GM21447 (cell line): Measurements from ENCODE around the gene ERICH2.

Source experiments
- ATAC-seq: cut with Tn5 transposase; IDR thresholded peaks from one replicate; pipeline ENCODE4 v1.9.1; 2021; ENCODE audit not compliant: unreplicated experiment

ERICH2 gene

GRCh38 chr2:170816504-170817092 is 46.4 kb downstream of the ERICH2 start, which contains the start of gene GAD1:
Gene GAD1 (plus strand): TSS chr2:170816887. CDS start chr2:170818592, 1,705 bp downstream.
- peak; percentile 54 for ATAC-seq

GRCh38 chr2:170817093-170818035 is 47.2 kb downstream of the ERICH2 start:
- ATAC-seq = no peak

GRCh38 chr2:170818036-170818751 is 48.0 kb downstream of the ERICH2 start:
- no peak for ATAC-seq

- ATAC-seq = no peak
Observed at GRCh38 chr2:170818752-170819470, 48.7 kb downstream of the ERICH2 start.

GRCh38 chr2:170819680-170820664 is 49.8 kb downstream of the ERICH2 start:
- ATAC-seq = no peak

- ATAC-seq = no peak
Observed at GRCh38 chr2:170820757-170821530, 50.8 kb downstream of the ERICH2 start.

- no peak for ATAC-seq
Observed at GRCh38 chr2:170821531-170822289, 51.5 kb downstream of the ERICH2 start.

- ATAC-seq = no peak
Observed at GRCh38 chr2:170822290-170823087, 52.3 kb downstream of the ERICH2 start.

- no peak for ATAC-seq
Observed at GRCh38 chr2:170823088-170823897, 53.1 kb downstream of the ERICH2 start.

GRCh38 chr2:170823898-170824215 is 53.7 kb downstream of the ERICH2 start:
- no peak for ATAC-seq

GRCh38 chr2:170824526-170825015 is 54.4 kb downstream of the ERICH2 start:
- ATAC-seq = no peak

GRCh38 chr2:170827841-170828532 is 57.8 kb downstream of the ERICH2 start:
- ATAC-seq = no peak

- no peak for ATAC-seq
Observed at GRCh38 chr2:170828533-170828916, 58.3 kb downstream of the ERICH2 start.

GRCh38 chr2:170829036-170829435 is 58.9 kb downstream of the ERICH2 start:
- ATAC-seq = no peak

- ATAC-seq = no peak
Observed at GRCh38 chr2:170830166-170830565, 60.0 kb downstream of the ERICH2 start.

- ATAC-seq = no peak
Observed at GRCh38 chr2:170831115-170831514, 60.9 kb downstream of the ERICH2 start.
